ENCODE data around the gene EPGN.

Gene EPGN

DNA sequence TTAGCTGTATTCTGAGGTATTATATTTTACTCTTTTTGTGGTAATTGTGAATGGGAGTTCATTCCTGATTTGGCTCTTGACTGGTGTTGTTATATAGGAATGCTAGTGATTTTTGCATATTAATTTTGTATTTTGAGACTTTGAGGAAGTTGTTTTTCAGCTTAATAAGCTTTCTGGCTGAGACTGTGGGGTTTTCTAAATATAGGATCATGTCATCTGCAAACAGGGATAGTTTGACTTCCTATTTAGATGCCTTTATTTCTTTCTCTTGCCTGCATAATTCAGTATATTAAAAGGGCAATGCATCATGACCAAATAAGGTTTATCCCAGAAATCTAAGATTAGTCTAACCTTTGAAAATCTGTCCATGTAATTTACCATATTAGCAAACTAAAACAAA, 44.7 kb upstream of the EPGN start:
- DNase-seq (no peak), ATAC-seq (ENCODE audit: insufficient read depth, low read depth) (no peak)
- Histone ChIP-seq H3K4me1 (ENCODE audit: insufficient read depth, low read length) (no peaks in the 10 kb centered on the region), H3K4me2 (ENCODE audit: insufficient read depth, low read length) (no peak overlapping the region), H3K36me3 (ENCODE audit: insufficient read depth, low read length) (no peaks in the 10 kb centered on the region), H3K4me3 (ENCODE audit: low read depth in 1 of 2, low read length in 2 of 2) (no peak overlapping the region), H3K9me3 (ENCODE audit: insufficient read depth, low read length, severe bottlenecking) (no peaks in the 10 kb centered on the region), H3K27ac (ENCODE audit: low read length) (no peak overlapping the region), H4K20me1 (ENCODE audit: insufficient read depth, low read length) (no peaks in the 10 kb centered on the region), H2AFZ (ENCODE audit: low read depth, low read length) (no peak overlapping the region), H3K27me3 (ENCODE audit: insufficient read depth, low read length, poor library complexity) (no peaks in the 10 kb centered on the region), H3K9ac (ENCODE audit: low read depth, low read length) (no peak overlapping the region), H3K79me2 (ENCODE audit: insufficient read depth, low read length) (no peaks in the 10 kb centered on the region)
- TF ChIP-seq EZH2 (IDR thresholded peaks at IDR 0.05; ENCODE audit: borderline replicate concordance, low read depth, low read length, severe bottlenecking) (no peak), CTCF (IDR thresholded peaks at IDR 0.05; ENCODE audit: borderline replicate concordance, extremely low read depth, low read length, poor library complexity, severe bottlenecking) (no peak)

- Histone ChIP-seq H3K4me3 (ENCODE audit: low read depth in 1 of 2, low read length in 2 of 2) (no peak overlapping the region), H3K9me3 (ENCODE audit: insufficient read depth, low read length, severe bottlenecking) (no peaks in the 10 kb centered on the region), H3K4me1 (ENCODE audit: insufficient read depth, low read length) (no peaks in the 10 kb centered on the region), H3K79me2 (ENCODE audit: insufficient read depth, low read length) (no peaks in the 10 kb centered on the region), H3K27me3 (ENCODE audit: insufficient read depth, low read length, poor library complexity) (no peaks in the 10 kb centered on the region), H3K4me2 (ENCODE audit: insufficient read depth, low read length) (no peak overlapping the region), H3K9ac (ENCODE audit: low read depth, low read length) (no peak overlapping the region), H3K36me3 (ENCODE audit: insufficient read depth, low read length) (no peaks in the 10 kb centered on the region), H3K27ac (ENCODE audit: low read length) (no peak overlapping the region), H2AFZ (ENCODE audit: low read depth, low read length) (no peak overlapping the region), H4K20me1 (ENCODE audit: insufficient read depth, low read length) (no peaks in the 10 kb centered on the region)
- TF ChIP-seq CTCF (IDR thresholded peaks at IDR 0.05; ENCODE audit: borderline replicate concordance, extremely low read depth, low read length, poor library complexity, severe bottlenecking) (no peak), EZH2 (IDR thresholded peaks at IDR 0.05; ENCODE audit: borderline replicate concordance, low read depth, low read length, severe bottlenecking) (no peak)
- DNase-seq (no peak), ATAC-seq (ENCODE audit: insufficient read depth, low read depth) (no peak)
Observed at GRCh38 chr4:74266081-74266480, 42.2 kb upstream of the EPGN start.

- TF ChIP-seq CTCF (IDR thresholded peaks at IDR 0.05; ENCODE audit: borderline replicate concordance, extremely low read depth, low read length, poor library complexity, severe bottlenecking) (no peak), EZH2 (IDR thresholded peaks at IDR 0.05; ENCODE audit: borderline replicate concordance, low read depth, low read length, severe bottlenecking) (no peak)
- Histone ChIP-seq H3K36me3 (ENCODE audit: insufficient read depth, low read length) (no peaks in the 10 kb centered on the region), H3K4me2 (ENCODE audit: insufficient read depth, low read length) (no peak overlapping the region), H3K27ac (ENCODE audit: low read length) (no peak overlapping the region), H3K27me3 (ENCODE audit: insufficient read depth, low read length, poor library complexity) (no peaks in the 10 kb centered on the region), H2AFZ (ENCODE audit: low read depth, low read length) (no peak overlapping the region), H3K79me2 (ENCODE audit: insufficient read depth, low read length) (no peaks in the 10 kb centered on the region), H3K4me1 (ENCODE audit: insufficient read depth, low read length) (no peaks in the 10 kb centered on the region), H3K9me3 (ENCODE audit: insufficient read depth, low read length, severe bottlenecking) (no peaks in the 10 kb centered on the region), H3K4me3 (ENCODE audit: low read depth in 1 of 2, low read length in 2 of 2) (no peak overlapping the region), H3K9ac (ENCODE audit: low read depth, low read length) (no peak overlapping the region), H4K20me1 (ENCODE audit: insufficient read depth, low read length) (no peaks in the 10 kb centered on the region)
- DNase-seq (no peak), ATAC-seq (ENCODE audit: insufficient read depth, low read depth) (peak; percentile 63; the same call in 2 of the 3 replicates)
Observed at GRCh38 chr4:74267998-74268606, 40.2 kb upstream of the EPGN start.

Measured in DND-41 (cell line).